Keratinocyte (primary cell): ENCODE measurements around the gene ANAPC2. TPM values are rescaled to one million over a fixed set of nuclear protein-coding genes. Genes with fewer than 3 reads are reported as not detected.
A peak's percentile ranks its signal among the peaks of the same experiment; 100 is the strongest.

Experiments used
- DNase-seq: peaks from one replicate; pipeline ENCODE4 v3.0.0-alpha.2; 2011; ENCODE audit warnings: low read depth, missing footprints, low spot score
- FAIRE-seq: peaks from 2 replicates; lab custom pipeline; 2011; peaks lifted over from hg19 to GRCh38; lab: Jason Lieb, UNC
- H2AFZ ChIP-seq: 2 replicates; pipeline ENCODE4 v1.6.0; 2012; ENCODE audit warnings: low read length, control low read depth, inconsistent platforms; ENCODE audit not compliant: control insufficient read depth
- H3K27ac ChIP-seq: 2 replicates; pipeline ENCODE4 v1.5.1; 2011; ENCODE audit warnings: low read length; ENCODE audit not compliant: control insufficient read depth, insufficient read depth
- H3K27me3 ChIP-seq: 3 replicates; pipeline ENCODE4 v1.6.0; 2011; ENCODE audit warnings: low read length; ENCODE audit not compliant: control insufficient read depth, insufficient read depth; ENCODE audit errors: extremely low read depth
- H3K36me3 ChIP-seq, 2 experiments: 2 replicates in 1 of 2; 3 replicates in 1 of 2; pipeline ENCODE4 v1.5.1; 2011; ENCODE audit warnings: low read length in 2 of 2, mild to moderate bottlenecking in 1 of 2; ENCODE audit not compliant: control insufficient read depth in 2 of 2, insufficient read depth in 2 of 2; ENCODE audit errors: extremely low read depth in 1 of 2
- H3K4me1 ChIP-seq: 3 replicates; pipeline ENCODE4 v1.5.1; 2011; ENCODE audit warnings: low read length; ENCODE audit not compliant: control insufficient read depth, insufficient read depth; ENCODE audit errors: extremely low read depth
- H3K4me2 ChIP-seq: 3 replicates; pipeline ENCODE4 v1.6.0; 2011; ENCODE audit warnings: low read depth, low read length; ENCODE audit not compliant: control insufficient read depth, insufficient read depth; ENCODE audit errors: extremely low read depth
- H3K4me3 ChIP-seq, 3 experiments: fragments of 200-600 bp in 1 of 3; sonication (generic) in 1 of 3; 2 replicates in 2 of 3; 3 replicates in 1 of 3; pipeline ENCODE4 v1.5.1; 2011 to 2016; ENCODE audit warnings: low read length in 3 of 3, mild to moderate bottlenecking in 3 of 3, control low read depth in 2 of 3, inconsistent platforms in 1 of 3, low read depth in 1 of 3, mixed read lengths in 1 of 3, mixed run types in 1 of 3, moderate library complexity in 1 of 3; ENCODE audit not compliant: control insufficient read depth in 2 of 3, insufficient read depth in 2 of 3; ENCODE audit errors: extremely low read depth in 1 of 3
- H3K79me2 ChIP-seq: 2 replicates; pipeline ENCODE4 v1.6.0; 2012; ENCODE audit warnings: low read length; ENCODE audit not compliant: control insufficient read depth, insufficient read depth
- H3K9ac ChIP-seq: 3 replicates; pipeline ENCODE4 v1.6.0; 2011; ENCODE audit warnings: low read length; ENCODE audit not compliant: control insufficient read depth, insufficient read depth; ENCODE audit errors: extremely low read depth
- H3K9me1 ChIP-seq: 3 replicates; pipeline ENCODE4 v1.6.0; 2011; ENCODE audit warnings: low read length; ENCODE audit not compliant: control insufficient read depth, insufficient read depth; ENCODE audit errors: extremely low read depth
- H3K9me3 ChIP-seq: 2 replicates; pipeline ENCODE4 v1.5.1; 2012; ENCODE audit warnings: low read depth, low read length; ENCODE audit not compliant: control insufficient read depth
- H4K20me1 ChIP-seq: 3 replicates; pipeline ENCODE4 v1.6.0; 2011; ENCODE audit warnings: low read length; ENCODE audit not compliant: control insufficient read depth, insufficient read depth; ENCODE audit errors: extremely low read depth
- EZH2 ChIP-seq: IDR thresholded peaks from one replicate; pipeline ENCODE4 v1.6.1; 2012; ENCODE audit warnings: inconsistent platforms, mild to moderate bottlenecking, low read length, moderate library complexity
- dilution Hi-C: fragments of 300-500 bp; cut with MboI; formaldehyde crosslinking; loops from one replicate; pipeline ENCODE4 v1.7.0; 2020; ENCODE audit warnings: low sequenced_read_pairs; ENCODE audit not compliant: extremely low pct_ligation_motif_present
- polyA plus RNA-seq, 5 experiments: library from polyadenylated mRNA; depleted of rRNA in 3 of 5; stranded (reverse) in 3 of 5; stranded (forward) in 1 of 5; unstranded in 1 of 5; fragments of >200 nt; gene quantifications; 1 replicate in 1 of 5; 2 replicates in 3 of 5; 3 replicates in 1 of 5; pipeline versions ENCODE4 v1.2.1 to v1.2.3, GENCODE V29; 2011 to 2012; ENCODE audit warnings: missing spikeins in 2 of 5, low read depth in 1 of 5, low replicate concordance in 1 of 5
- TF ChIP-seq, protein P1 (sequence below), 3 experiments: IDR thresholded peaks in 1 of 3; conservative IDR thresholded peaks in 1 of 3; optimal IDR thresholded peaks in 1 of 3; 2 replicates in 2 of 3; 3 replicates in 1 of 3; pipeline versions ENCODE3 to v1.5.1; 2011; ENCODE audit warnings: low read length in 3 of 3, mild to moderate bottlenecking in 3 of 3, moderate library complexity in 2 of 3, control low read depth in 1 of 3, inconsistent platforms in 1 of 3; ENCODE audit not compliant: insufficient read depth in 2 of 3; ENCODE audit errors: extremely low read depth in 1 of 3

Gene ANAPC2
- polyA plus RNA-seq, 1 donor (not counting 4 experiments of a cell fraction or from before 2014, with no cell fraction given): 11.9 TPM

DNA sequence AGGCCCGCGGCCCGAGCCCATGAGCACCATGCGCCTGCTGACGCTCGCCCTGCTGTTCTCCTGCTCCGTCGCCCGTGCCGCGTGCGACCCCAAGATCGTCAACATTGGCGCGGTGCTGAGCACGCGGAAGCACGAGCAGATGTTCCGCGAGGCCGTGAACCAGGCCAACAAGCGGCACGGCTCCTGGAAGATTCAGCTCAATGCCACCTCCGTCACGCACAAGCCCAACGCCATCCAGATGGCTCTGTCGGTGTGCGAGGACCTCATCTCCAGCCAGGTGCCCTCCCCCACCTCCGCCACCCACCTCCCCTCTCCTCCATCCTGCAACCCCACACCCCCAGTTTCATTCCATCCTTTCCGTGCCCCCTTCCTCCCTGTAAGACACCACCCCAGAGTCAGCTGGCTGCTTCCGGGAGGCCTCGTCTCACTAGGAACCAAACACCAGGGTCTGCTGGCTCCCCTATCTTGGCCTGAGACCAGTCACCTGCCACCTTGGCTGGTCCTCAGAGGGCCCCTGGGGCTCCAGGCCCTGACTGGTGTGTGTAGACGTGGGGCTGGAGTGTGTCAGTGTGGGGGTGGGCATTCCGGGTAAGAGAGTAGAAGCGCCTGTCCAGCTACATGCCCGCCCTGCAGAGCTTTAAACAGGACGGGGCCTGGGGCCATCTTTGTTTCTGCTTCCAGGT is 48.8 kb downstream of the ANAPC2 start:
- no peaks in the 10 kb centered on the region for H3K4me1 ChIP-seq
- DNase-seq (no peak), FAIRE-seq (no peak)

DNA sequence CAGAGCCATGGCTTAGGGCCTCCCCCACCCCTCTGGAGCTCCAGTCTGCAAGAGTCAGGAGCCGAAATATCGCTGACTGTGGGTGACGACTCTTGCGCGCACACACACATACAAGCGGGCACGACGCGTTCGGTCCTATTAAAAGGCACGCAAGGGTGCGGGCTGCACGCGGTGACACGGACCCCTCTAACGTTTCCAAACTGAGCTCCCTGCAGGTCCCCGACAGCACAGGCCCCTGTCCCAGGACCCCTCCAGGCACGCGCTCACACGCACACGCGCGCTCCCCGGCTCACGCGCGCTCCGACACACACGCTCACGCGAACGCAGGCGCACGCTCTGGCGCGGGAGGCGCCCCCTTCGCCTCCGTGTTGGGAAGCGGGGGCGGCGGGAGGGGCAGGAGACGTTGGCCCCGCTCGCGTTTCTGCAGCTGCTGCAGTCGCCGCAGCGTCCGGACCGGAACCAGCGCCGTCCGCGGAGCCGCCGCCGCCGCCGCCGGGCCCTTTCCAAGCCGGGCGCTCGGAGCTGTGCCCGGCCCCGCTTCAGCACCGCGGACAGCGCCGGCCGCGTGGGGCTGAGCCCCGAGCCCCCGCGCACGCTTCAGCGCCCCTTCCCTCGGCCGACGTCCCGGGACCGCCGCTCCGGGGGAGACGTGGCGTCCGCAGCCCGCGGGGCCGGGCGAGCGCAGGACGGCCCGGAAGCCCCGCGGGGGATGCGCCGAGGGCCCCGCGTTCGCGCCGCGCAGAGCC is 49.5 kb downstream of the ANAPC2 start, which contains the start of gene GRIN1:
Gene GRIN1, plus strand, starts transcription at position 433 of the 746 bp plus-strand sequence. CDS start 333 bp downstream, outside the sequence.
- no peak for DNase-seq
- no peaks in the 10 kb centered on the region for H3K4me1 ChIP-seq
- H3K9me1 ChIP-seq: no peaks in the 10 kb centered on the region
- no peak within 1 kb of the TSS for H3K9ac ChIP-seq
- dilution Hi-C loops: no loop called here
- H3K4me3 ChIP-seq: no peak within 1 kb of the TSS
- H3K9me3 ChIP-seq: no peaks in the 10 kb centered on the region
- H3K4me2 ChIP-seq: no peak within 1 kb of the TSS
- no peaks in the 10 kb centered on the region for H4K20me1 ChIP-seq
- H3K36me3 ChIP-seq: no peaks in the 10 kb centered on the region
- TF ChIP-seq, protein P1, sequence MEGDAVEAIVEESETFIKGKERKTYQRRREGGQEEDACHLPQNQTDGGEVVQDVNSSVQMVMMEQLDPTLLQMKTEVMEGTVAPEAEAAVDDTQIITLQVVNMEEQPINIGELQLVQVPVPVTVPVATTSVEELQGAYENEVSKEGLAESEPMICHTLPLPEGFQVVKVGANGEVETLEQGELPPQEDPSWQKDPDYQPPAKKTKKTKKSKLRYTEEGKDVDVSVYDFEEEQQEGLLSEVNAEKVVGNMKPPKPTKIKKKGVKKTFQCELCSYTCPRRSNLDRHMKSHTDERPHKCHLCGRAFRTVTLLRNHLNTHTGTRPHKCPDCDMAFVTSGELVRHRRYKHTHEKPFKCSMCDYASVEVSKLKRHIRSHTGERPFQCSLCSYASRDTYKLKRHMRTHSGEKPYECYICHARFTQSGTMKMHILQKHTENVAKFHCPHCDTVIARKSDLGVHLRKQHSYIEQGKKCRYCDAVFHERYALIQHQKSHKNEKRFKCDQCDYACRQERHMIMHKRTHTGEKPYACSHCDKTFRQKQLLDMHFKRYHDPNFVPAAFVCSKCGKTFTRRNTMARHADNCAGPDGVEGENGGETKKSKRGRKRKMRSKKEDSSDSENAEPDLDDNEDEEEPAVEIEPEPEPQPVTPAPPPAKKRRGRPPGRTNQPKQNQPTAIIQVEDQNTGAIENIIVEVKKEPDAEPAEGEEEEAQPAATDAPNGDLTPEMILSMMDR (optimal IDR thresholded peaks at IDR 0.05 in 1 of 3, IDR thresholded peaks at IDR 0.05 in 1 of 3, conservative IDR thresholded peaks at IDR 0.05 in 1 of 3; ENCODE audit: extremely low read depth in 1 of 3, insufficient read depth in 2 of 3, low read length in 3 of 3): no peak
- TF ChIP-seq EZH2: no peak
- no peak within 1 kb of the TSS for H3K27ac ChIP-seq
- no peaks in the 10 kb centered on the region for H3K79me2 ChIP-seq
- H3K27me3 ChIP-seq: peaks cover 73% of the 10 kb centered on the region
- FAIRE-seq: no peak
- no peak within 1 kb of the TSS for H2AFZ ChIP-seq

More for the DNA sequence above, 48.8 kb downstream of the ANAPC2 start:
- Histone ChIP-seq H3K27me3 (peaks cover 73% of the 10 kb centered on the region), H3K4me2 (no peak overlapping the region), H3K36me3 (no peaks in the 10 kb centered on the region), H3K9me1 (no peaks in the 10 kb centered on the region), H2AFZ (no peak overlapping the region), H3K9me3 (no peaks in the 10 kb centered on the region), H4K20me1 (no peaks in the 10 kb centered on the region), H3K27ac (no peak overlapping the region), H3K79me2 (no peaks in the 10 kb centered on the region), H3K9ac (no peak overlapping the region), H3K4me3 (no peak overlapping the region)
- TF ChIP-seq, protein P1 (optimal IDR thresholded peaks at IDR 0.05 in 1 of 3, IDR thresholded peaks at IDR 0.05 in 1 of 3, conservative IDR thresholded peaks at IDR 0.05 in 1 of 3; ENCODE audit: extremely low read depth in 1 of 3, insufficient read depth in 2 of 3, low read length in 3 of 3): no peak
- TF ChIP-seq EZH2: peak; percentile 34
- dilution Hi-C loops: no loop called here
